K562 (cell line): ENCODE measurements around the gene PARD3. TPM values are rescaled to one million over a fixed set of nuclear protein-coding genes. Genes with fewer than 3 reads are reported as not detected.

Experiments
- ATAC-seq: fragments of 200-7000 bp; cut with Tn5 transposase; 3 replicates; pipeline ENCODE4 v1.9.1; 2020; ENCODE audit warnings: moderate library complexity
- BruUV-seq: library from RNA; stranded (reverse); fragments of 400-500 nt; replicated peaks from 2 replicates; lab custom pipeline; 2021; lab: Mats Ljungman, UMichigan
- CTCF ChIA-PET: fragments of 300-600 bp; formaldehyde crosslinking; extraction: SDS; loops from one replicate; lab custom pipeline; 2021; ENCODE audit warnings: low intra/inter-chr PET ratio; lab: Yijun Ruan, JAX
- POLR2A ChIA-PET: fragments of 300-600, 350-650 bp; sonication (Branson Sonifier 250); formaldehyde crosslinking; extraction: SDS; loops from one replicate; lab custom pipeline; 2021; ENCODE audit warnings: antibody characterized with exemption, inconsistent platforms; lab: Yijun Ruan, JAX
- DNase-seq, 4 experiments: peaks; one replicate each; pipeline versions ENCODE4 v3.0.0 to v3.0.0-alpha.2; 2011 to 2018; ENCODE audit warnings: low spot score in 3 of 4, mixed read lengths in 3 of 4; ENCODE audit errors: extremely low read depth in 1 of 4
- FAIRE-seq: peaks from 2 replicates; lab custom pipeline; 2011; peaks lifted over from hg19 to GRCh38; lab: Jason Lieb, UNC
- H2AFZ ChIP-seq: 2 replicates; pipeline ENCODE4 v1.6.0; 2011; ENCODE audit warnings: low read depth, low read length, control low read depth, inconsistent platforms
- H3K27ac ChIP-seq: fragments of 200-600 bp; 3 replicates; pipeline ENCODE4 v1.8.0; 2011; ENCODE audit warnings: low read depth, mild to moderate bottlenecking, control low read depth, inconsistent platforms, low read length, moderate library complexity, mixed read lengths; ENCODE audit errors: extremely low read depth
- H3K27me3 ChIP-seq, 2 experiments: fragments of 300-600 bp in 1 of 2; 2 replicates in 1 of 2; 3 replicates in 1 of 2; pipeline versions ENCODE4 v1.6.0 to v1.8.0; 2011; ENCODE audit warnings: inconsistent platforms in 2 of 2, low read length in 2 of 2, mild to moderate bottlenecking in 1 of 2, mixed read lengths in 1 of 2, moderate library complexity in 1 of 2; ENCODE audit not compliant: control insufficient read depth in 2 of 2, insufficient read depth in 2 of 2
- H3K36me3 ChIP-seq: fragments of 300-600 bp; 3 replicates; pipeline ENCODE4 v1.8.0; 2011; ENCODE audit warnings: mild to moderate bottlenecking, low read length, inconsistent platforms; ENCODE audit not compliant: control insufficient read depth, insufficient read depth
- H3K4me1 ChIP-seq, 2 experiments: fragments of 200-600 bp in 1 of 2; replicated peaks in 1 of 2; 2 replicates in 1 of 2; 3 replicates in 1 of 2; pipeline versions ENCODE4 v1.5.1 to v1.8.0; 2011; ENCODE audit warnings: inconsistent platforms in 2 of 2, low read length in 2 of 2, mild to moderate bottlenecking in 1 of 2, mixed read lengths in 1 of 2, moderate library complexity in 1 of 2; ENCODE audit not compliant: control insufficient read depth in 2 of 2, insufficient read depth in 2 of 2
- H3K4me2 ChIP-seq: 2 replicates; pipeline ENCODE4 v1.6.1; 2011; ENCODE audit warnings: low read length, control low read depth, inconsistent platforms, mixed read lengths; ENCODE audit not compliant: insufficient read depth
- H3K4me3 ChIP-seq: fragments of 200-600 bp; sonication (generic), shearing (Covaris generic); 2 replicates; pipeline ENCODE4 v1.5.1; 2016; ENCODE audit warnings: control low read depth, inconsistent platforms
- H3K79me2 ChIP-seq: fragments of 200-600 bp; 3 replicates; pipeline ENCODE4 v1.8.0; 2011; ENCODE audit warnings: low read length, inconsistent platforms; ENCODE audit not compliant: control insufficient read depth, insufficient read depth
- H3K9ac ChIP-seq, 2 experiments: 2 replicates each; pipeline versions ENCODE4 v1.6.0 to v1.6.1; 2011; ENCODE audit warnings: low read depth in 2 of 2, low read length in 2 of 2, control low read depth in 1 of 2, inconsistent platforms in 1 of 2, mild to moderate bottlenecking in 1 of 2, mixed read lengths in 1 of 2; ENCODE audit not compliant: insufficient read depth in 1 of 2
- H3K9me1 ChIP-seq: one replicate; pipeline ENCODE4 v1.6.0; 2011; ENCODE audit warnings: inconsistent platforms, mild to moderate bottlenecking, low read length, moderate library complexity; ENCODE audit not compliant: control insufficient read depth, insufficient read depth
- H3K9me3 ChIP-seq: replicated peaks from 2 replicates; pipeline ENCODE4 v1.5.1; 2011; ENCODE audit warnings: low read depth, low read length, inconsistent platforms; ENCODE audit not compliant: control insufficient read depth, insufficient read depth
- H4K20me1 ChIP-seq: replicated peaks from 2 replicates; pipeline ENCODE4 v1.6.1; 2011; ENCODE audit warnings: low read length, inconsistent platforms, mixed read lengths; ENCODE audit not compliant: control insufficient read depth, insufficient read depth
- HIVEP1 ChIP-seq: fragments of 250-450 bp; sonication (Bioruptor Pico); IDR thresholded peaks from 2 replicates; pipeline ENCODE4 v1.4.0; 2020; ENCODE audit warnings: mild to moderate bottlenecking
- MGA ChIP-seq: fragments of 450-650 bp; IDR thresholded peaks from 2 replicates; pipeline ENCODE4 v1.6.1; 2016; ENCODE audit warnings: mild to moderate bottlenecking, moderate library complexity
- RBFOX2 ChIP-seq: fragments of 200-400 bp; formaldehyde crosslinking; IDR thresholded peaks from 2 replicates; pipeline ENCODE4 v1.6.1; 2017; ENCODE audit warnings: low read depth, mild to moderate bottlenecking, low read length, moderate library complexity
- THRAP3 ChIP-seq: fragments of 450-650 bp; IDR thresholded peaks from 2 replicates; pipeline ENCODE4 v1.6.1; 2016; ENCODE audit warnings: mild to moderate bottlenecking, inconsistent platforms, borderline replicate concordance
- ZNF12 ChIP-seq: sonication (generic); formaldehyde crosslinking; IDR thresholded peaks from 2 replicates; pipeline ENCODE4 v1.4.0; 2020; ENCODE audit warnings: mild to moderate bottlenecking, missing genetic modification reagents
- ZNF274 ChIP-seq: IDR thresholded peaks from 2 replicates; pipeline ENCODE4 v1.6.1; 2011; ENCODE audit warnings: low read depth, mild to moderate bottlenecking, low read length, moderate library complexity, borderline replicate concordance
- WGBS: fragments of 100-300 bp; shearing (Covaris generic); methylation state at CpG from one replicate; pipeline ENCODE4 v1.1.6; 2016; ENCODE audit warnings: low coverage, mixed read lengths; ENCODE audit not compliant: insufficient coverage; ENCODE audit errors: missing lambda C conversion rate; 5-methylcytosine and 5-hydroxymethylcytosine counted together
- in situ Hi-C: fragments of 300-500 bp; cut with MboI; formaldehyde crosslinking; loops from 4 replicates; pipeline ENCODE4 v1.15.0; 2018; ENCODE audit warnings: inconsistent platforms, mixed read lengths
- intact Hi-C: fragments of 100-400 bp; cut with micrococcal nuclease; formaldehyde crosslinking; loops from 2 replicates; pipeline ENCODE4 v1.14.2; 2022
- polyA plus RNA-seq, 8 experiments: library from polyadenylated mRNA; depleted of rRNA in 4 of 8; stranded (reverse) in 5 of 8; unstranded in 3 of 8; fragments of >200 nt; fragmentation: Nextera tagmentation in 2 of 8; fragmentation: Illumina TruSeq in 1 of 8; extraction: Ambion mirVana in 2 of 8; extraction: Trizol in 1 of 8; gene quantifications; 2 replicates each; pipeline versions ENCODE4 v1.2.1 to v1.2.3, GENCODE V29; 2011 to 2014; ENCODE audit warnings: inconsistent platforms in 1 of 8, missing spikeins in 1 of 8
- total RNA-seq, 7 experiments: library from RNA; depleted of rRNA in 6 of 7; stranded (reverse); fragments of >200 nt in 6 of 7; fragmentation: Illumina TruSeq in 2 of 7; extraction: Trizol in 2 of 7; gene quantifications; 2 replicates each; pipeline versions ENCODE4 v1.2.1 to v1.2.3, GENCODE V29; 2011 to 2021; ENCODE audit warnings: low replicate concordance in 1 of 7
- TF ChIP-seq, protein P1 (sequence below): fragments of 250-450 bp; sonication (Bioruptor Pico); IDR thresholded peaks from 2 replicates; pipeline ENCODE4 v1.4.0; 2020; ENCODE audit warnings: mild to moderate bottlenecking, moderate library complexity

PARD3 gene
- total and polyA plus RNA-seq, 9 of the 15 experiments (the other 6 are each of a cell fraction or from before 2014, with no cell fraction given), result 2.7 to 11.7 (median 7.7) TPM

GRCh38 chr10:34553747-34554146 lies 261.3 kb downstream of the PARD3 start:
- no peaks in the 10 kb centered on the region for H3K79me2 ChIP-seq
- ATAC-seq, result no peak
- H3K4me2 ChIP-seq, result no peak overlapping the region
- H4K20me1 ChIP-seq, result no peaks in the 10 kb centered on the region
- no peaks in the 10 kb centered on the region for H3K9me3 ChIP-seq
- H2AFZ ChIP-seq, result no peak overlapping the region
- no peak overlapping the region for H3K9ac ChIP-seq
- POLR2A ChIA-PET, result no interaction called here
- no TSS peak for BruUV-seq
- no peak for FAIRE-seq
- no peak for DNase-seq
- WGBS, result 0% methylated on average over 1 of the region's 1 CpG
- CTCF ChIA-PET, result no interaction called here
- no peaks in the 10 kb centered on the region for H3K36me3 ChIP-seq
- in situ Hi-C loops, result no loop called here
- intact Hi-C loops, result no loop called here
- no peaks in the 10 kb centered on the region for H3K4me1 ChIP-seq
- no peak overlapping the region for H3K27ac ChIP-seq
- H3K9me1 ChIP-seq, result no peaks in the 10 kb centered on the region
- no peaks in the 10 kb centered on the region; a peak in 1 of 5 replicates for H3K27me3 ChIP-seq
- H3K4me3 ChIP-seq, result no peak overlapping the region
- TF ChIP-seq ZNF274, result no peak
- TF ChIP-seq ZNF12 (CRISPR knock-in tag), result no peak
- TF ChIP-seq HIVEP1 (CRISPR knock-in tag), result no peak
- TF ChIP-seq MGA, result no peak
- TF ChIP-seq, protein P1, sequence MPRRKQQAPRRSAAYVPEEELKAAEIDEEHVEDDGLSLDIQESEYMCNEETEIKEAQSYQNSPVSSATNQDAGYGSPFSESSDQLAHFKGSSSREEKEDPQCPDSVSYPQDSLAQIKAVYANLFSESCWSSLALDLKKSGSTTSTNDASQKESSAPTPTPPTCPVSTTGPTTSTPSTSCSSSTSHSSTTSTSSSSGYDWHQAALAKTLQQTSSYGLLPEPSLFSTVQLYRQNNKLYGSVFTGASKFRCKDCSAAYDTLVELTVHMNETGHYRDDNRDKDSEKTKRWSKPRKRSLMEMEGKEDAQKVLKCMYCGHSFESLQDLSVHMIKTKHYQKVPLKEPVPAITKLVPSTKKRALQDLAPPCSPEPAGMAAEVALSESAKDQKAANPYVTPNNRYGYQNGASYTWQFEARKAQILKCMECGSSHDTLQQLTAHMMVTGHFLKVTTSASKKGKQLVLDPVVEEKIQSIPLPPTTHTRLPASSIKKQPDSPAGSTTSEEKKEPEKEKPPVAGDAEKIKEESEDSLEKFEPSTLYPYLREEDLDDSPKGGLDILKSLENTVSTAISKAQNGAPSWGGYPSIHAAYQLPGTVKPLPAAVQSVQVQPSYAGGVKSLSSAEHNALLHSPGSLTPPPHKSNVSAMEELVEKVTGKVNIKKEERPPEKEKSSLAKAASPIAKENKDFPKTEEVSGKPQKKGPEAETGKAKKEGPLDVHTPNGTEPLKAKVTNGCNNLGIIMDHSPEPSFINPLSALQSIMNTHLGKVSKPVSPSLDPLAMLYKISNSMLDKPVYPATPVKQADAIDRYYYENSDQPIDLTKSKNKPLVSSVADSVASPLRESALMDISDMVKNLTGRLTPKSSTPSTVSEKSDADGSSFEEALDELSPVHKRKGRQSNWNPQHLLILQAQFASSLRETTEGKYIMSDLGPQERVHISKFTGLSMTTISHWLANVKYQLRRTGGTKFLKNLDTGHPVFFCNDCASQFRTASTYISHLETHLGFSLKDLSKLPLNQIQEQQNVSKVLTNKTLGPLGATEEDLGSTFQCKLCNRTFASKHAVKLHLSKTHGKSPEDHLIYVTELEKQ (CRISPR knock-in tag), result no peak
- no peak for TF ChIP-seq THRAP3
- no peak for TF ChIP-seq RBFOX2
